ENCODE measurements around the gene MGA.
"Not testable (repeated sequence)": the region's sequence is repeated elsewhere in the genome, so short reads cannot be mapped to it uniquely, and the experiment has no call there.

The MGA gene

DNA sequence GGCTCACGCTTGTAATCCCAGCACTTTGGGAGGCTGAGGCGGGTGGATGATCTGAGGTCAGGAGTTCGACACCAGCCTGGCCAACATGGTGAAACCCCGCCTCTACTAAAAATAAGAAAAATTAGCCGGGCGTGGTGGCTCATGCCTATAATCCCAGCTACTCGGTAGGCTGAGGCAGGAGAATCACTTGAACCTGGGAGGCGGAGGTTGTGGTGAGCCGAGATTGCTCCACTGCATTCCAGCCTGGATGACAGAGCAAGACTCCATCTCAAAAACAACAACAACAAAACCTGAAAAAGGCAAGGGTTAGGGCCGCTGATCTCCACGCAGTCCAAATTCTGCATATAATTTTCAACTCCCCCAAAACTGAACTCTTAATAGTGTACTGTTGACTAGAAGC lies 67.9 kb downstream of the MGA start:
- CTCF ChIA-PET; H3K27ac ChIP-seq (ENCODE audit: insufficient read depth in 1 of 2, low read depth in 1 of 2, low read length in 2 of 2, poor library complexity in 1 of 2, severe bottlenecking in 2 of 2); POLR2A ChIA-PET; H3K4me3 ChIP-seq (ENCODE audit: control insufficient read depth in 1 of 7, extremely low read depth in 1 of 7, insufficient read depth in 4 of 7, low read depth in 2 of 7, low read length in 6 of 7); DNase-seq; H3K27me3 ChIP-seq (replicated peaks in 2 of 5; ENCODE audit: control insufficient read depth in 4 of 5, insufficient read depth in 5 of 5, low read length in 4 of 5); H3K9me3 ChIP-seq (ENCODE audit: control extremely low read depth in 1 of 5, control insufficient read depth in 4 of 5, insufficient read depth in 2 of 5, low read depth in 1 of 5, low read length in 4 of 5): not testable (repeated sequence)
- Histone ChIP-seq H3K36me3 (ENCODE audit: control insufficient read depth in 4 of 4, insufficient read depth in 4 of 4, low read length in 3 of 4) (peaks cover 0 to 19% (median 10%) of the 10 kb centered on the region in 4 experiments), H3K4me1 (ENCODE audit: control extremely low read depth in 1 of 4, control insufficient read depth in 4 of 4, insufficient read depth in 4 of 4, low read length in 3 of 4) (peaks cover 0 to 10% (median 5%) of the 10 kb centered on the region in 4 experiments)
- WGBS (ENCODE audit: insufficient coverage) = 100% methylated on average over 3 of the region's 11 CpGs

- no CpG with 5 or more reads among the region's 4 CpGs for WGBS (ENCODE audit: insufficient coverage)
- peak; percentile 18 to 69 (median 55) for DNase-seq
- Histone ChIP-seq H3K4me1 (ENCODE audit: control extremely low read depth in 1 of 4, control insufficient read depth in 4 of 4, insufficient read depth in 4 of 4, low read length in 3 of 4) (peaks cover 0 to 10% (median 5%) of the 10 kb centered on the region in 4 experiments), H3K4me3 (ENCODE audit: control insufficient read depth in 1 of 7, extremely low read depth in 1 of 7, insufficient read depth in 4 of 7, low read depth in 2 of 7, low read length in 6 of 7) (no peak overlapping the region), H3K27ac (ENCODE audit: insufficient read depth in 1 of 2, low read depth in 1 of 2, low read length in 2 of 2, poor library complexity in 1 of 2, severe bottlenecking in 2 of 2) (no peak overlapping the region), H3K36me3 (ENCODE audit: control insufficient read depth in 4 of 4, insufficient read depth in 4 of 4, low read length in 3 of 4) (peaks cover 8 to 37% (median 24%) of the 10 kb centered on the region in 4 experiments), H3K27me3 (replicated peaks in 2 of 5; ENCODE audit: control insufficient read depth in 4 of 5, insufficient read depth in 5 of 5, low read length in 4 of 5) (no peaks in the 10 kb centered on the region), H3K9me3 (ENCODE audit: control extremely low read depth in 1 of 5, control insufficient read depth in 4 of 5, insufficient read depth in 2 of 5, low read depth in 1 of 5, low read length in 4 of 5) (no peaks in the 10 kb centered on the region)
- POLR2A ChIA-PET = no interaction called here
- CTCF ChIA-PET = interaction anchor here (1.1 to 1.4 kb wide), 2 partner anchors 29 to 44 kb away, joined by 3 to 4 read pairs; partner anchors contain the start of gene MAPKBP1
Measured at GRCh38 chr15:41730543-41730942, 70.3 kb downstream of the MGA start.

DNA sequence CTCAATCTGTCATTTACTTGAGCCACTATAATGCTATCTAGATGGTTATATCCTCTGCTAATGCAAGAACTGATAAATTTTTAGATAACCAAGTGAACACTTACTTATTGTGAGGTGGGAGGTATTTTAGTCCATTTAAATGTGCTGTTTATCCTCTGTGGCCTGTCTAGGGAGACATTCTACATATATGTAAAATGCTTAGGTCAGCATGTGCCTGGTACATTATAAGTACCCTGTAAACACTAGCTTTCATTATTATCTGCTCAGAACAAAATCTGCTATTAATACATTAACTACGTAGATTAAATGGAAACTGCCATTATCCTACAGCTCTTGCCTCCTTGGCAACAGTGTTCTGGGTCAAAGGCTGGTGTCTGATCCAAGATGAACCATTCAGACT lies 72.3 kb downstream of the MGA start:
- no peak overlapping the region for H3K4me3 ChIP-seq (ENCODE audit: control insufficient read depth in 1 of 7, extremely low read depth in 1 of 7, insufficient read depth in 4 of 7, low read depth in 2 of 7, low read length in 6 of 7)
- H3K9me3 ChIP-seq (ENCODE audit: control extremely low read depth in 1 of 5, control insufficient read depth in 4 of 5, insufficient read depth in 2 of 5, low read depth in 1 of 5, low read length in 4 of 5) = no peaks in the 10 kb centered on the region
- H3K27me3 ChIP-seq (replicated peaks in 2 of 5; ENCODE audit: control insufficient read depth in 4 of 5, insufficient read depth in 5 of 5, low read length in 4 of 5) = no peaks in the 10 kb centered on the region
- H3K27ac ChIP-seq (ENCODE audit: insufficient read depth in 1 of 2, low read depth in 1 of 2, low read length in 2 of 2, poor library complexity in 1 of 2, severe bottlenecking in 2 of 2) = no peak overlapping the region
- peaks cover 15 to 55% (median 31%) of the 10 kb centered on the region in 4 experiments for H3K36me3 ChIP-seq (ENCODE audit: control insufficient read depth in 4 of 4, insufficient read depth in 4 of 4, low read length in 3 of 4)
- WGBS (ENCODE audit: insufficient coverage) = 100% methylated on average over 1 of the region's 1 CpG
- peaks cover 0 to 10% (median 5%) of the 10 kb centered on the region in 4 experiments for H3K4me1 ChIP-seq (ENCODE audit: control extremely low read depth in 1 of 4, control insufficient read depth in 4 of 4, insufficient read depth in 4 of 4, low read length in 3 of 4)
- POLR2A ChIA-PET = no interaction called here
- no peak for DNase-seq
- CTCF ChIA-PET = no interaction called here

DNA sequence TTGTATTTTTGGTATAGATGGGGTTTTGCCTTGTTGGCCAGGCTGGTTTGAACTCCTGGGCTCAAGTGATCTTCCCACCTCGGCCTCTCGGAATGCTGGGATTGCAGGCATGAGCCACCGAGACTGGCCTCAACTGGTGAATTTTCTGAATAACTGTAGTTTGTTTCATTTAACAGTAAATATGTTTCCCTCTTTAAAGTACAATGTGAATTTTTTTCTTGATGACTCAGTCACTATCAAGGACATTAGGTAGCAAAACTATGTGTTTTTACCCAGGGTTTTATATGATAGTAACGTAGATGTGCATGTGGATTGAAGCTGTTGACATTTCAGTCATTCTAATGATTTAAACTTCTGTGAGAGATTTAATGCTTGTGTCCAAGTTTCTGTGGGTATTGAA lies 73.9 kb downstream of the MGA start:
- CTCF ChIA-PET = interaction anchor here (1.2 kb wide), 1 partner anchor 10 kb away, joined by 3 read pairs; no protein-coding TSS in a partner anchor

GRCh38 chr15:41735046-41735445 lies 74.8 kb downstream of the MGA start:
- H3K27ac ChIP-seq (ENCODE audit: insufficient read depth in 1 of 2, low read depth in 1 of 2, low read length in 2 of 2, poor library complexity in 1 of 2, severe bottlenecking in 2 of 2) = no peak overlapping the region
- peaks cover 15 to 57% (median 38%) of the 10 kb centered on the region in 4 experiments for H3K36me3 ChIP-seq (ENCODE audit: control insufficient read depth in 4 of 4, insufficient read depth in 4 of 4, low read length in 3 of 4)
- CTCF ChIA-PET = interaction anchor here (2.2 kb wide), 1 partner anchor 11 kb away, joined by 6 read pairs; no protein-coding TSS in a partner anchor
- H3K4me3 ChIP-seq (ENCODE audit: control insufficient read depth in 1 of 7, extremely low read depth in 1 of 7, insufficient read depth in 4 of 7, low read depth in 2 of 7, low read length in 6 of 7) = no peak overlapping the region
- POLR2A ChIA-PET = no interaction called here
- WGBS (ENCODE audit: insufficient coverage) = 100% methylated on average over 2 of the region's 4 CpGs
- no peak for DNase-seq
- no peaks in the 10 kb centered on the region for H3K9me3 ChIP-seq (ENCODE audit: control extremely low read depth in 1 of 5, control insufficient read depth in 4 of 5, insufficient read depth in 2 of 5, low read depth in 1 of 5, low read length in 4 of 5)
- H3K27me3 ChIP-seq (replicated peaks in 2 of 5; ENCODE audit: control insufficient read depth in 4 of 5, insufficient read depth in 5 of 5, low read length in 4 of 5) = no peaks in the 10 kb centered on the region
- peaks cover 0 to 9% (median 4%) of the 10 kb centered on the region in 4 experiments for H3K4me1 ChIP-seq (ENCODE audit: control extremely low read depth in 1 of 4, control insufficient read depth in 4 of 4, insufficient read depth in 4 of 4, low read length in 3 of 4)

More for the DNA sequence above, 73.9 kb downstream of the MGA start:
- Histone ChIP-seq H3K9me3 (ENCODE audit: control extremely low read depth in 1 of 5, control insufficient read depth in 4 of 5, insufficient read depth in 2 of 5, low read depth in 1 of 5, low read length in 4 of 5) (no peaks in the 10 kb centered on the region), H3K27me3 (replicated peaks in 2 of 5; ENCODE audit: control insufficient read depth in 4 of 5, insufficient read depth in 5 of 5, low read length in 4 of 5) (no peaks in the 10 kb centered on the region), H3K4me1 (ENCODE audit: control extremely low read depth in 1 of 4, control insufficient read depth in 4 of 4, insufficient read depth in 4 of 4, low read length in 3 of 4) (peaks cover 0 to 10% (median 5%) of the 10 kb centered on the region in 4 experiments), H3K27ac (ENCODE audit: insufficient read depth in 1 of 2, low read depth in 1 of 2, low read length in 2 of 2, poor library complexity in 1 of 2, severe bottlenecking in 2 of 2) (no peak overlapping the region), H3K4me3 (ENCODE audit: control insufficient read depth in 1 of 7, extremely low read depth in 1 of 7, insufficient read depth in 4 of 7, low read depth in 2 of 7, low read length in 6 of 7) (no peak overlapping the region), H3K36me3 (ENCODE audit: control insufficient read depth in 4 of 4, insufficient read depth in 4 of 4, low read length in 3 of 4) (peaks cover 11 to 57% (median 36%) of the 10 kb centered on the region in 4 experiments)
- WGBS (ENCODE audit: insufficient coverage) = 100% methylated on average over 1 of the region's 4 CpGs
- POLR2A ChIA-PET = interaction anchor here (0.8 kb wide), 1 partner anchor 177 kb away, joined by 3 read pairs; no protein-coding TSS in a partner anchor
- no peak for DNase-seq

GRCh38 chr15:41735492-41735891 lies 75.3 kb downstream of the MGA start:
- H3K27ac ChIP-seq (ENCODE audit: insufficient read depth in 1 of 2, low read depth in 1 of 2, low read length in 2 of 2, poor library complexity in 1 of 2, severe bottlenecking in 2 of 2); POLR2A ChIA-PET; DNase-seq; H3K9me3 ChIP-seq (ENCODE audit: control extremely low read depth in 1 of 5, control insufficient read depth in 4 of 5, insufficient read depth in 2 of 5, low read depth in 1 of 5, low read length in 4 of 5); H3K4me1 ChIP-seq (ENCODE audit: control extremely low read depth in 1 of 4, control insufficient read depth in 4 of 4, insufficient read depth in 4 of 4, low read length in 3 of 4); H3K27me3 ChIP-seq (replicated peaks in 2 of 5; ENCODE audit: control insufficient read depth in 4 of 5, insufficient read depth in 5 of 5, low read length in 4 of 5); H3K4me3 ChIP-seq (ENCODE audit: control insufficient read depth in 1 of 7, extremely low read depth in 1 of 7, insufficient read depth in 4 of 7, low read depth in 2 of 7, low read length in 6 of 7): not testable (repeated sequence)
- 100% methylated on average over 7 of the region's 10 CpGs for WGBS (ENCODE audit: insufficient coverage)
- CTCF ChIA-PET = interaction anchor here (0.7 to 2.2 kb wide), 3 partner anchors 12 to 218 kb away, joined by 3 to 6 read pairs (median 5); no protein-coding TSS in a partner anchor
- peaks cover 15 to 58% (median 39%) of the 10 kb centered on the region in 4 experiments for H3K36me3 ChIP-seq (ENCODE audit: control insufficient read depth in 4 of 4, insufficient read depth in 4 of 4, low read length in 3 of 4)

DNA sequence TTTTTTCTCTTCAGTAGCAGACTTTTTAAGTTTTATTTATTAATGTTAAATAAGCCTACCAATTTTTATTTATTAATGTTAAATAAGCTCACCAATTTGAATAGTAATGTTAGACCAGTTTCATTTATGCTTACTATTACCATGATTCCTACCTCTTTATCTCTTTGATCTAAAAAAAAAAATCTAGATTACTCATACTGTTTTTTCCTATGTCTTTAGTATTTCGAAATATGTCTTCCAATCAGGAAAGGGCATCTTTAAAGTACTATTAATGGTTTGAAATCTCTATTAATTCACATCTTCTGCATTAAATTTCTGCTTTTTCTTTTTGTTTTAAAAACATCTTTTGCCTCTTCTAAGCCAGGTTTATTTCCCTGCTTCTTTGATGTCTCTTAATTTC lies 86.6 kb downstream of the MGA start:
- Histone ChIP-seq H3K27ac (ENCODE audit: insufficient read depth in 1 of 2, low read depth in 1 of 2, low read length in 2 of 2, poor library complexity in 1 of 2, severe bottlenecking in 2 of 2) (no peak overlapping the region), H3K4me3 (ENCODE audit: control insufficient read depth in 1 of 7, extremely low read depth in 1 of 7, insufficient read depth in 4 of 7, low read depth in 2 of 7, low read length in 6 of 7) (no peak overlapping the region), H3K9me3 (ENCODE audit: control extremely low read depth in 1 of 5, control insufficient read depth in 4 of 5, insufficient read depth in 2 of 5, low read depth in 1 of 5, low read length in 4 of 5) (no peaks in the 10 kb centered on the region), H3K36me3 (ENCODE audit: control insufficient read depth in 4 of 4, insufficient read depth in 4 of 4, low read length in 3 of 4) (peaks cover 22 to 47% (median 35%) of the 10 kb centered on the region in 4 experiments), H3K4me1 (ENCODE audit: control extremely low read depth in 1 of 4, control insufficient read depth in 4 of 4, insufficient read depth in 4 of 4, low read length in 3 of 4) (no peaks in the 10 kb centered on the region), H3K27me3 (replicated peaks in 2 of 5; ENCODE audit: control insufficient read depth in 4 of 5, insufficient read depth in 5 of 5, low read length in 4 of 5) (no peaks in the 10 kb centered on the region)
- ChIA-PET CTCF (interaction anchor here (1.4 to 1.5 kb wide), 2 partner anchors 27 to 189 kb away, joined by 3 to 5 read pairs; no protein-coding TSS in a partner anchor), POLR2A (no interaction called here)
- peak in 1 of 3 donors; percentile 2 for DNase-seq
- WGBS (ENCODE audit: insufficient coverage) = no CpG with 5 or more reads among the region's 1 CpG
